OCI-LY7 (cell line): ENCODE data around the gene EBP.

Experiments
- CTCF ChIP-seq: fragments of 200-600 bp; sonication (generic); conservative IDR thresholded peaks from 2 replicates; pipeline ENCODE4 v1.5.1; 2014; ENCODE audit warnings: mild to moderate bottlenecking, antibody characterized with exemption, low read length, moderate library complexity, mixed read lengths
- EZH2phosphoT487 ChIP-seq: fragments of 200-600 bp; sonication (generic); IDR thresholded peaks from 2 replicates; pipeline ENCODE4 v1.6.1; 2018; ENCODE audit warnings: low read depth, borderline replicate concordance, mild to moderate bottlenecking, mixed run types, antibody characterized with exemption, low read length, moderate library complexity, mixed read lengths

- TF ChIP-seq CTCF (no peak), EZH2phosphoT487 (no peak)
These were observed 644 bp upstream of the EBP start for GRCh38 chrX:48520976-48521352.
